ENCODE measurements around the gene CDK18. TPM values are rescaled to one million over a fixed set of nuclear protein-coding genes. Genes with fewer than 3 reads are reported as not detected.

The CDK18 gene
- total RNA-seq, 1 donor from 2014 or later: 26.4 TPM

DNA sequence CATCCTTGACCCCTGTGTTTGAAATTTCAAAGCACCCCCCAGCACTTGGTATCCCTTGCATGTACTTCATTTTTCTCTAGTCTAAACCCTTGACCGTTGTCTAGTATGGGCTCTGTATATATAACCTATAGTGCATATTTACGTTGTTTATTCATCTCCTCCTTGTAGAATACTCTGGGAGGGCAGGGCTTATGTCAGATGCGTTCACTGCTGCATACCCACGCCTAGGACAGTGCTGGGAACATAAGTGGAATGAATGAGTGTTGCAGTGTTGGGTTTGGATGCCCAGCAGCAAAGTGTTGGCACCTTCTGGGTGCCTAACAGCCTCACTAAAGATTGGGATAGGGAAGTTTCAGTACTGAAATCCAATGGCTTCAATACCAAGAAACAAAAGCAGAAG lies 31.0 kb upstream of the CDK18 start:
- Mint-ChIP-seq H3K36me3 (ENCODE audit: low read depth) (no peaks in the 10 kb centered on the region), H3K27me3 (ENCODE audit: low read depth) (peaks cover 19% of the 10 kb centered on the region), H3K9me3 (peaks cover 7% of the 10 kb centered on the region), H3K4me1 (peaks cover 12% of the 10 kb centered on the region), H3K27ac (ENCODE audit: unreplicated experiment) (no peak overlapping the region), H3K4me3 (no peak overlapping the region)
- DNase-seq (ENCODE audit: low read depth, low spot score): no peak
- TF ChIP-seq, protein P1, sequence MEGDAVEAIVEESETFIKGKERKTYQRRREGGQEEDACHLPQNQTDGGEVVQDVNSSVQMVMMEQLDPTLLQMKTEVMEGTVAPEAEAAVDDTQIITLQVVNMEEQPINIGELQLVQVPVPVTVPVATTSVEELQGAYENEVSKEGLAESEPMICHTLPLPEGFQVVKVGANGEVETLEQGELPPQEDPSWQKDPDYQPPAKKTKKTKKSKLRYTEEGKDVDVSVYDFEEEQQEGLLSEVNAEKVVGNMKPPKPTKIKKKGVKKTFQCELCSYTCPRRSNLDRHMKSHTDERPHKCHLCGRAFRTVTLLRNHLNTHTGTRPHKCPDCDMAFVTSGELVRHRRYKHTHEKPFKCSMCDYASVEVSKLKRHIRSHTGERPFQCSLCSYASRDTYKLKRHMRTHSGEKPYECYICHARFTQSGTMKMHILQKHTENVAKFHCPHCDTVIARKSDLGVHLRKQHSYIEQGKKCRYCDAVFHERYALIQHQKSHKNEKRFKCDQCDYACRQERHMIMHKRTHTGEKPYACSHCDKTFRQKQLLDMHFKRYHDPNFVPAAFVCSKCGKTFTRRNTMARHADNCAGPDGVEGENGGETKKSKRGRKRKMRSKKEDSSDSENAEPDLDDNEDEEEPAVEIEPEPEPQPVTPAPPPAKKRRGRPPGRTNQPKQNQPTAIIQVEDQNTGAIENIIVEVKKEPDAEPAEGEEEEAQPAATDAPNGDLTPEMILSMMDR (conservative IDR thresholded peaks at IDR 0.05): no peak

DNA sequence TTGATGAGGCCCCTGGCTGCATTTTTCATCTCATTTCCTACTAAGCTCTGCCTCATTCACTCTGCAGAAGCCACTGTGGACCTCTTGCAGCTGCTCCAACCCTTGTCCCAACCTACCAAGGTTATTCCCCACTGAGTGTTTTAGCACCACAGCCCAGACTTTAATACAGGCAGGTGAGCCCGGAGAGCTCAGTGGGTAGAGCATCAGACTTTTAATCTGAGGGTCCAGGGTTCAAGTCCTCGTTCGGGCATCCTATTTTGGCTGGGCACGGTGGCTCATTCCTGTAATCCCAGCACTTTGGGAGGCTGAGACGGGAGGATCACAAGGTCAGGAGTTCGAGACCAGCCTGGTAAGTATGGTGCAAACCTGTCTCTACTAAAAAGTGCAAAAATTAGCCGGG lies 30.5 kb upstream of the CDK18 start:
- Mint-ChIP-seq H3K27ac (ENCODE audit: unreplicated experiment) (no peak overlapping the region), H3K4me3 (no peak overlapping the region), H3K9me3 (peaks cover 7% of the 10 kb centered on the region), H3K27me3 (ENCODE audit: low read depth) (peaks cover 19% of the 10 kb centered on the region), H3K36me3 (ENCODE audit: low read depth) (no peaks in the 10 kb centered on the region), H3K4me1 (peaks cover 12% of the 10 kb centered on the region)
- no peak for DNase-seq (ENCODE audit: low read depth, low spot score)
- TF ChIP-seq, protein P1 (conservative IDR thresholded peaks at IDR 0.05): no peak

DNA sequence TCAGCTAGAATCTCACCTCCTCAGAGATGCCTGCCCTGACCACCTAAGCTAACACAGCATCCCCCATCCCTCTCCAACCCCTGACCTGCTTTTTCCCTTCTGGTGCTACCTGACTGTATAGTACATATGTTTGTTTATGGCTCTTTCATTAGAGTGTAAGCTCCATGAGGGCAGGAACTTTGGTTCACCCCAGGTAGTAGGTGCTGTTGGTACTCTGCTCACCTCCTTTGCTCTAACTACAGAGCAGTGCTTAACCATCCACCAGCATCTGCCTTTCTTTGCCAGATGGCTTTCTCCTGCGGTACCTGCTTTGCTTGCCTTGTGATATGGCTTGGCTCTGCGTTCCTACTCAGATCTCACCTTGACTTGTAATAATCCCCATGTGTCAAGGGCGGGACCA lies 29.9 kb upstream of the CDK18 start:
- DNase-seq (ENCODE audit: low read depth, low spot score): no peak
- TF ChIP-seq, protein P1 (conservative IDR thresholded peaks at IDR 0.05): no peak
- Mint-ChIP-seq H3K4me3 (no peak overlapping the region), H3K4me1 (peaks cover 12% of the 10 kb centered on the region), H3K27me3 (ENCODE audit: low read depth) (peaks cover 19% of the 10 kb centered on the region), H3K27ac (ENCODE audit: unreplicated experiment) (no peak overlapping the region), H3K36me3 (ENCODE audit: low read depth) (no peaks in the 10 kb centered on the region), H3K9me3 (peaks cover 7% of the 10 kb centered on the region)

DNA sequence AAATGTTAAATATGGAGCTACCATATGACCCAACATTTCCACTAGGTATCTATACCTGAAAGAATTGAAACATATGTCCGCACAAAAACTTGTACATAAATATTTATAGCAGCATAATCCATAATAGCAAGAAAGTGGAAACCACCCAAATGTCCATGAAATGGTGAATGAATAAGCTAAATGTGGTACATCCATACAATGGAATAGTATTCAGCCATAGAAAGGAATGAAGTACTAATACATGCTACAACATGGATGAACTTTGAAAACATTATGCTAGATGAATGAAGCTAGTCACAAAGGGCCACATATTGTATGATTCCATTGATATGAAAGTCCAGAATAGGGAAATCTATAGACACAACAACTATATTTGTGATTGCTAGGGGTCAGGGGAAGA lies 28.6 kb upstream of the CDK18 start:
- TF ChIP-seq, protein P1 (conservative IDR thresholded peaks at IDR 0.05): no peak
- Mint-ChIP-seq H3K4me3 (no peak overlapping the region), H3K27ac (ENCODE audit: unreplicated experiment) (no peak overlapping the region), H3K27me3 (ENCODE audit: low read depth) (peaks cover 26% of the 10 kb centered on the region), H3K9me3 (peaks cover 7% of the 10 kb centered on the region), H3K4me1 (peaks cover 12% of the 10 kb centered on the region), H3K36me3 (ENCODE audit: low read depth) (no peaks in the 10 kb centered on the region)
- DNase-seq (ENCODE audit: low read depth, low spot score): no peak

DNA sequence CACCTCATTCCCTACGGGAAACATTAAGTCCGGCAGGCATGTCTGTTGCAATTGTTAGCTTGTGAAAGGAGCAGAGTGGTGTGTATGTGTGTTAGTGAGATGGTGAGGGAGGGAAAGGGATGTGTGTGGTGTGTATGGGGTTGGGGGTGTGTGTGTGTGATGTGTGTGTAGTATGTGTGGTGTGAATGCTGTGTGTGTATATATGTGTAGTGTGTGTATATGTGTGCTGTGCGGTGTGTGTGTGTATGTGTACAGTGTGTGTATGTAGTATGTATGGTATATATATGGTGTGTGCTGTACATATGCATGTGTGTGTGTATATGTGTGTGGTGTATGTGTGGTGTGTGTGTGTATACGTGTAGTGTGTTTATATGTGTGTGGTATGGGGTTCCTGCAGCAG lies 27.8 kb upstream of the CDK18 start:
- Mint-ChIP-seq H3K27me3 (ENCODE audit: low read depth) (peaks cover 32% of the 10 kb centered on the region), H3K9me3 (peaks cover 7% of the 10 kb centered on the region), H3K27ac (ENCODE audit: unreplicated experiment) (no peak overlapping the region), H3K4me3 (no peak overlapping the region), H3K4me1 (peaks cover 12% of the 10 kb centered on the region), H3K36me3 (ENCODE audit: low read depth) (no peaks in the 10 kb centered on the region)
- TF ChIP-seq, protein P1 (conservative IDR thresholded peaks at IDR 0.05): no peak
- no peak for DNase-seq (ENCODE audit: low read depth, low spot score)
